ENCODE measurements around the gene DOCK9.

DOCK9 gene

DNA sequence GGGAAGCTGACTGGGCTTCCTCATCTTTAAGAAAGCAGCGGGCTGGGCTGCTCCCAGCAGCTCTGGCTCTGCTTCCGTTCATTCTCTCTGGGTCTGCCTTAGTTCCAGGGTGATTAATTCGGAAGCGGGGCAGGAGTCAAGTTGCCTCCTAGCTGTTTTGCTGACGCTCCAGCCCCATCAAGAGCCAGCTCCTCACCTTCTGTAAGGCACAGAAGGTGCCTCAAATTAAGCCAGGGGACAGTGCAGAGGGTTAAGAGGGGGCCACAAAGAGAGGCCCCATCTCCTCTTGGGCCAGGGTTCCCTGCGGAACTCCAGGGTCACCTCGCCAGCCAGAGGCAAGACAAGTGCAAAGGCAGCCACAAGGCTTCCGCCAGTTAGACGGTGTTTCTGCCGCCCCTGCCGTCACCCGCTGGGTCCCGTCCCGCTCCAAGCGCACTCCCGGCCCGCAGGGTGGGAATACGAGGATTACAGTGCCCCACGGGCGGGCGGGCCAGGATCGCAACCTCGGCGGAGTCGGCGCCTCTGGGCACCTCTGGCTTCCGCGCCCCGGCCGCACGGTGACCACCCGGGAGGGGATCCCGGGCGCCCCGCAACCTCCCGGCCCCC lies 225.9 kb downstream of the DOCK9 start:
- DNase-seq (ENCODE audit: insufficient read length, low spot score) (no peak), FAIRE-seq (no peak)
- TF ChIP-seq POLR2AphosphoS5 (IDR thresholded peaks at IDR 0.05; ENCODE audit: low read depth, low read length) (no peak), SPI1 (IDR thresholded peaks at IDR 0.05; ENCODE audit: low read depth, low read length) (no peak), TAF1 (IDR thresholded peaks at IDR 0.05; ENCODE audit: low read depth, low read length) (no peak), POU2F2 (IDR thresholded peaks at IDR 0.05; ENCODE audit: low read depth, low read length) (no peak)

- FAIRE-seq (no peak), DNase-seq (ENCODE audit: insufficient read length, low spot score) (no peak)
- no peak for TF ChIP-seq TAF1 (IDR thresholded peaks at IDR 0.05; ENCODE audit: low read depth, low read length)
These were observed 226.5 kb downstream of the DOCK9 start for GRCh38 chr13:98751367-98751782.

DNA sequence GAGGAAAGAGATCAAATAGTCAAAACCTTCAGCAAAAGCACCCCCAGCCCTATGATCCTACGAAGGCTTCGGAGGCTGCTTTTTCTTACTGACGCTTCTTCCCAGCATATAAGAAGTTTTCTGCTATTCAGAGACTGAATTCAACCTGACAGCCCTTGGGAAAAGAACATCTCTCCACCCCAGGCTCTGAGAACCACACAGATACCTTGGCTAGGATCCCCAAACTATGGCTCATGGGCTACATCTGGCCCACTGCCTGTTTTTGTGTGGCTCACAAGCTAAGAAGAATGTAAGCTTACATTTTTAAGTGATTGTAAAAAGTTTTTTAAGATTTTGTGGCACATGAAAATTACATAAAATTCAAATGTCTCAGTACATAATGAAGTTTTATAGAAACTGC lies 228.4 kb downstream of the DOCK9 start:
- no peak for DNase-seq (ENCODE audit: insufficient read length, low spot score)
- FAIRE-seq, result no peak
- no peak for TF ChIP-seq TAF1 (IDR thresholded peaks at IDR 0.05; ENCODE audit: low read depth, low read length)
- no peak for TF ChIP-seq POU2F2 (IDR thresholded peaks at IDR 0.05; ENCODE audit: low read depth, low read length)
- no peak for TF ChIP-seq POLR2A (IDR thresholded peaks at IDR 0.05; ENCODE audit: low read depth, low read length)
- no peak for TF ChIP-seq PAX5 (IDR thresholded peaks at IDR 0.05; ENCODE audit: insufficient read depth, low read length, severe bottlenecking)
- no peak for TF ChIP-seq POLR2AphosphoS5 (IDR thresholded peaks at IDR 0.05; ENCODE audit: low read depth, low read length)
- no peak for TF ChIP-seq SPI1 (IDR thresholded peaks at IDR 0.05; ENCODE audit: low read depth, low read length)

- FAIRE-seq (no peak), DNase-seq (ENCODE audit: insufficient read length, low spot score) (no peak)
- TF ChIP-seq SPI1 (IDR thresholded peaks at IDR 0.05; ENCODE audit: low read depth, low read length), result no peak
These were observed 230.9 kb downstream of the DOCK9 start for GRCh38 chr13:98746968-98747367.
